ENCODE data around the gene KLHL15. TPM values are rescaled to one million over a fixed set of nuclear protein-coding genes. Genes with fewer than 3 reads are reported as not detected.

KLHL15 gene
- total RNA-seq, 2 donors from 2014 or later: 4.7 to 64.6 TPM

GRCh38 chrX:24030597-24030996 lies 3.6 kb upstream of the KLHL15 start:
- Histone ChIP-seq H3K4me3 (no peak overlapping the region), H3K27ac (no peak overlapping the region), H3K27me3 (replicated peaks; ENCODE audit: insufficient read depth) (no peaks in the 10 kb centered on the region), H3K36me3 (no peaks in the 10 kb centered on the region), H3K9me3 (no peaks in the 10 kb centered on the region), H3K4me1 (replicated peaks) (no peaks in the 10 kb centered on the region)
- WGBS: 89% methylated on average over 5 of the region's 5 CpGs
- TF ChIP-seq POLR2A (IDR thresholded peaks at IDR 0.05) (no peak), POLR2AphosphoS5 (IDR thresholded peaks at IDR 0.05) (no peak)
- TF ChIP-seq, protein P1, sequence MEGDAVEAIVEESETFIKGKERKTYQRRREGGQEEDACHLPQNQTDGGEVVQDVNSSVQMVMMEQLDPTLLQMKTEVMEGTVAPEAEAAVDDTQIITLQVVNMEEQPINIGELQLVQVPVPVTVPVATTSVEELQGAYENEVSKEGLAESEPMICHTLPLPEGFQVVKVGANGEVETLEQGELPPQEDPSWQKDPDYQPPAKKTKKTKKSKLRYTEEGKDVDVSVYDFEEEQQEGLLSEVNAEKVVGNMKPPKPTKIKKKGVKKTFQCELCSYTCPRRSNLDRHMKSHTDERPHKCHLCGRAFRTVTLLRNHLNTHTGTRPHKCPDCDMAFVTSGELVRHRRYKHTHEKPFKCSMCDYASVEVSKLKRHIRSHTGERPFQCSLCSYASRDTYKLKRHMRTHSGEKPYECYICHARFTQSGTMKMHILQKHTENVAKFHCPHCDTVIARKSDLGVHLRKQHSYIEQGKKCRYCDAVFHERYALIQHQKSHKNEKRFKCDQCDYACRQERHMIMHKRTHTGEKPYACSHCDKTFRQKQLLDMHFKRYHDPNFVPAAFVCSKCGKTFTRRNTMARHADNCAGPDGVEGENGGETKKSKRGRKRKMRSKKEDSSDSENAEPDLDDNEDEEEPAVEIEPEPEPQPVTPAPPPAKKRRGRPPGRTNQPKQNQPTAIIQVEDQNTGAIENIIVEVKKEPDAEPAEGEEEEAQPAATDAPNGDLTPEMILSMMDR (IDR thresholded peaks at IDR 0.05): no peak
- DNase-seq (ENCODE audit: low spot score): no peak
- intact Hi-C loops (cut with DNase I): no loop called here

DNA sequence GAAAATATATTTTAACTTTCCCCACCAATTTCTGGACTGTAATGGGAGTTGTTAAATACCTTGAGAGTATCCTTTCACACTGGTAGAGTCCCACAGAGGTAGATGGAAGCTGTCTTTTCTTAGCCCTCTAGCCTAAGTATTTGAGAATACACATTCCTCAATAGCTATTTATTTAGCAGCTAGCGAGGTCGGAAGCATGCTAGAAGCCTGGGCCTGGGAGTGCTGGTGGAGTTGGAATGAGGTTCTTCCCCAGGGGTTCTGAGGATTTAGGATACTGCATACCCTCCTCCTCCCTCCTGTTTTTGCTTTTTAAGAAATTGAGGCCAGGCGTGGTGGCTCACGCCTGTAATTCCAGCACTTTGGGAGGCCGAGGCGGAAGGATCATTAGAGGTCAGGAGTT lies 999 bp upstream of the KLHL15 start:
- intact Hi-C loops (cut with DNase I): loop anchor here (10.0 kb wide), 2 partner anchors 123 to 243 kb away; partner anchors contain the start of genes APOO, CXorf58 and SAT1
- no peaks in the 10 kb centered on the region for H3K36me3 ChIP-seq
- no peak for TF ChIP-seq POLR2A (IDR thresholded peaks at IDR 0.05)
- TF ChIP-seq, protein P1 (IDR thresholded peaks at IDR 0.05): no peak
- no peak for TF ChIP-seq POLR2AphosphoS5 (IDR thresholded peaks at IDR 0.05)
- H3K27me3 ChIP-seq (replicated peaks; ENCODE audit: insufficient read depth): no peaks in the 10 kb centered on the region
- no peak overlapping the region for H3K4me3 ChIP-seq
- no peak for DNase-seq (ENCODE audit: low spot score)
- H3K4me1 ChIP-seq (replicated peaks): no peaks in the 10 kb centered on the region
- H3K9me3 ChIP-seq: no peaks in the 10 kb centered on the region
- WGBS: 96% methylated on average over 6 of the region's 6 CpGs
- no peak overlapping the region for H3K27ac ChIP-seq

- no peak for DNase-seq (ENCODE audit: low spot score)
Measured at GRCh38 chrX:24026432-24026831, 554 bp downstream of the KLHL15 start.

GRCh38 chrX:24025741-24026403 lies 1.1 kb downstream of the KLHL15 start:
- DNase-seq (ENCODE audit: low spot score): peak; percentile 5
- Histone ChIP-seq H3K27ac (peak overlapping the region; percentile 94 to 95), H3K36me3 (no peaks in the 10 kb centered on the region), H3K4me3 (peak overlapping the region; percentile 69), H3K4me1 (replicated peaks) (no peaks in the 10 kb centered on the region), H3K9me3 (no peaks in the 10 kb centered on the region), H3K27me3 (replicated peaks; ENCODE audit: insufficient read depth) (no peaks in the 10 kb centered on the region)
- TF ChIP-seq POLR2A (IDR thresholded peaks at IDR 0.05): peak; percentile 40
- no peak for TF ChIP-seq POLR2AphosphoS5 (IDR thresholded peaks at IDR 0.05)
- 1% methylated on average over 11 of the region's 46 CpGs for WGBS
- intact Hi-C loops (cut with DNase I): loop anchor here (10.0 kb wide), 2 partner anchors 121 to 241 kb away; partner anchors contain the start of genes APOO, CXorf58 and SAT1

More at GRCh38 chrX:24026432-24026831, 554 bp downstream of the KLHL15 start:
- intact Hi-C loops (cut with DNase I): loop anchor here (10.0 kb wide), 2 partner anchors 122 to 242 kb away; partner anchors contain the start of genes APOO, CXorf58 and SAT1
- Histone ChIP-seq H3K4me3 (peak overlapping the region; percentile 69), H3K27me3 (replicated peaks; ENCODE audit: insufficient read depth) (no peaks in the 10 kb centered on the region), H3K9me3 (no peaks in the 10 kb centered on the region), H3K36me3 (no peaks in the 10 kb centered on the region), H3K4me1 (replicated peaks) (no peaks in the 10 kb centered on the region), H3K27ac (peak overlapping the region; percentile 94 to 95)
- TF ChIP-seq POLR2A (IDR thresholded peaks at IDR 0.05) (no peak), POLR2AphosphoS5 (IDR thresholded peaks at IDR 0.05) (no peak)
- TF ChIP-seq, protein P1 (IDR thresholded peaks at IDR 0.05): no peak
- 2% methylated on average over 13 of the region's 13 CpGs for WGBS

GRCh38 chrX:24024819-24025740 lies 1.9 kb downstream of the KLHL15 start:
- Histone ChIP-seq H3K4me3 (peak overlapping the region; percentile 69), H3K27ac (peak overlapping the region; percentile 94 to 95), H3K9me3 (no peaks in the 10 kb centered on the region), H3K36me3 (no peaks in the 10 kb centered on the region), H3K4me1 (replicated peaks) (no peaks in the 10 kb centered on the region), H3K27me3 (replicated peaks; ENCODE audit: insufficient read depth) (no peaks in the 10 kb centered on the region)
- TF ChIP-seq, protein P1 (IDR thresholded peaks at IDR 0.05): peak in 2 of 4 experiments; percentile 9 to 37
- TF ChIP-seq POLR2AphosphoS5 (IDR thresholded peaks at IDR 0.05) (peak; percentile 54), POLR2A (IDR thresholded peaks at IDR 0.05) (peak; percentile 77)
- intact Hi-C loops (cut with DNase I): loop anchor here (10.0 kb wide), 2 partner anchors 120 to 240 kb away; partner anchors contain the start of genes APOO, CXorf58 and SAT1
- peak; percentile 74 for DNase-seq (ENCODE audit: low spot score)
- 3% methylated on average over 19 of the region's 111 CpGs for WGBS
